B cell (primary cell): ENCODE data around the gene INHBA.

Experiments used
- EZH2 ChIP-seq: IDR thresholded peaks from 2 replicates; pipeline ENCODE4 v1.6.1; 2012; ENCODE audit warnings: borderline replicate concordance, low read depth, mild to moderate bottlenecking, moderate library complexity, low read length; ENCODE audit not compliant: insufficient read depth, poor library complexity, severe bottlenecking
- TF ChIP-seq, protein P1 (sequence below): fragments of 200-600 bp; IDR thresholded peaks from one replicate; pipeline ENCODE4 v1.8.0; 2022; ENCODE audit warnings: antibody characterized with exemption, mild to moderate bottlenecking

DNA sequence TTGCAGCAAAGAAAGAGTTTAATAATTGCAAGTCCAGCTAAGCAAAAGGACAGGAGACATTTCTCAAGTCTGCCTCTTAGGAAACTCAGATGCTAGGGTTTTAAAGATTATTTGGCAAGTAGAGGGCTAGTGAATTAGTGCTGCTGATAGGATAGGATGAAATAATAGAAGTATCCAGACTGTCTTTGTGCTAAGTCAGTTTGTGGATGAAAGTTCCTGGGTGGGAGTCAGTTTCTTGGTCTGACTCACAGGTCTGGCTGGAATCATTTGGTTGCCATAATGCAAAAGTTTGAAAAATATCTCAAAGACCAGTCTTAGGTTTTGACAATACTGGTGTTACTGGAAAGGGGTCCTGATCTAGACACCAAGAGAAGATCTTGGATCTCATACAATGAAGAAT lies 42.6 kb upstream of the INHBA start:
- TF ChIP-seq, protein P1, sequence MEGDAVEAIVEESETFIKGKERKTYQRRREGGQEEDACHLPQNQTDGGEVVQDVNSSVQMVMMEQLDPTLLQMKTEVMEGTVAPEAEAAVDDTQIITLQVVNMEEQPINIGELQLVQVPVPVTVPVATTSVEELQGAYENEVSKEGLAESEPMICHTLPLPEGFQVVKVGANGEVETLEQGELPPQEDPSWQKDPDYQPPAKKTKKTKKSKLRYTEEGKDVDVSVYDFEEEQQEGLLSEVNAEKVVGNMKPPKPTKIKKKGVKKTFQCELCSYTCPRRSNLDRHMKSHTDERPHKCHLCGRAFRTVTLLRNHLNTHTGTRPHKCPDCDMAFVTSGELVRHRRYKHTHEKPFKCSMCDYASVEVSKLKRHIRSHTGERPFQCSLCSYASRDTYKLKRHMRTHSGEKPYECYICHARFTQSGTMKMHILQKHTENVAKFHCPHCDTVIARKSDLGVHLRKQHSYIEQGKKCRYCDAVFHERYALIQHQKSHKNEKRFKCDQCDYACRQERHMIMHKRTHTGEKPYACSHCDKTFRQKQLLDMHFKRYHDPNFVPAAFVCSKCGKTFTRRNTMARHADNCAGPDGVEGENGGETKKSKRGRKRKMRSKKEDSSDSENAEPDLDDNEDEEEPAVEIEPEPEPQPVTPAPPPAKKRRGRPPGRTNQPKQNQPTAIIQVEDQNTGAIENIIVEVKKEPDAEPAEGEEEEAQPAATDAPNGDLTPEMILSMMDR = no peak
- no peak for TF ChIP-seq EZH2
